ENCODE data around the gene SLC35B3. TPM values are rescaled to one million over a fixed set of nuclear protein-coding genes. Genes with fewer than 3 reads are reported as not detected.

SLC35B3 gene
- total and polyA plus RNA-seq, 9 of the 15 experiments (the other 6 are each of a cell fraction or from before 2014, with no cell fraction given), result 7.6 to 19.1 (median 11.3) TPM

GRCh38 chr6:8382434-8382833, 52.9 kb downstream of the SLC35B3 start:
- POLR2A ChIA-PET, result no interaction called here
- no TSS peak for BruUV-seq (replicated peaks)
- CTCF ChIA-PET (ENCODE audit: low intra/inter-chr PET ratio), result no interaction called here
- no peak for TF ChIP-seq ZNF217 (CRISPR knock-in tag; IDR thresholded peaks at IDR 0.05)
- TF ChIP-seq KDM1A (IDR thresholded peaks at IDR 0.05), result no peak
- no peak for TF ChIP-seq CREB1 (IDR thresholded peaks at IDR 0.05)
- TF ChIP-seq CREB1 (CRISPR knock-in tag; IDR thresholded peaks at IDR 0.05), result no peak
- no peak for TF ChIP-seq PHB2 (IDR thresholded peaks at IDR 0.05; ENCODE audit: low read depth)
- no peak for TF ChIP-seq E2F8 (IDR thresholded peaks at IDR 0.05; ENCODE audit: low read depth, partially characterized antibody)
- TF ChIP-seq RBM25 (IDR thresholded peaks at IDR 0.05; ENCODE audit: low read depth, low read length, severe bottlenecking), result no peak
- TF ChIP-seq RBM39 (optimal IDR thresholded peaks at IDR 0.05; ENCODE audit: low read depth, low read length), result no peak
- no peak for TF ChIP-seq ZNF318 (IDR thresholded peaks at IDR 0.05; ENCODE audit: borderline replicate concordance in 1 of 2, low read depth in 1 of 2)

More at GRCh38 chr6:8382434-8382833, 52.9 kb downstream of the SLC35B3 start:
- Histone ChIP-seq H3K36me3 (ENCODE audit: control insufficient read depth, insufficient read depth, low read length) (no peaks in the 10 kb centered on the region), H3K4me2 (ENCODE audit: insufficient read depth, low read length) (no peak overlapping the region), H3K9me1 (ENCODE audit: control insufficient read depth, insufficient read depth, low read length) (no peaks in the 10 kb centered on the region), H3K27ac (ENCODE audit: extremely low read depth, low read depth, low read length) (no peak overlapping the region), H3K9me3 (replicated peaks; ENCODE audit: control insufficient read depth, insufficient read depth, low read depth, low read length) (no peaks in the 10 kb centered on the region), H3K4me3 (no peak overlapping the region), H3K79me2 (ENCODE audit: control insufficient read depth, insufficient read depth, low read length) (no peaks in the 10 kb centered on the region), H3K4me1 (replicated peaks in 1 of 2; ENCODE audit: control insufficient read depth in 2 of 2, insufficient read depth in 2 of 2, low read length in 2 of 2) (no peaks in the 10 kb centered on the region), H3K27me3 (ENCODE audit: control insufficient read depth in 2 of 2, insufficient read depth in 2 of 2, low read length in 2 of 2) (no peaks in the 10 kb centered on the region), H2AFZ (ENCODE audit: low read depth, low read length) (no peak overlapping the region), H3K9ac (ENCODE audit: insufficient read depth in 1 of 2, low read depth in 2 of 2, low read length in 2 of 2) (no peak overlapping the region), H4K20me1 (replicated peaks; ENCODE audit: control insufficient read depth, insufficient read depth, low read length) (no peaks in the 10 kb centered on the region)
- intact Hi-C loops (cut with micrococcal nuclease) (no loop called here), in situ Hi-C loops (cut with MboI) (no loop called here)
- WGBS (ENCODE audit: insufficient coverage, low coverage, missing lambda C conversion rate), result 0% methylated on average over 1 of the region's 1 CpG
- FAIRE-seq (no peak), ATAC-seq (no peak), DNase-seq (ENCODE audit: extremely low read depth in 1 of 4, low spot score in 3 of 4) (no peak)

Measured in K562 (cell line).